GM12878 (cell line): ENCODE measurements around the gene MLLT3. TPM values are rescaled to one million over a fixed set of nuclear protein-coding genes. Genes with fewer than 3 reads are reported as not detected.

Experiments used
- ASH2L ChIP-seq: fragments of 300-600, 200-600 bp; sonication (generic); IDR thresholded peaks from 2 replicates; pipeline ENCODE4 v1.6.1; 2017; ENCODE audit warnings: low read depth, mild to moderate bottlenecking, borderline replicate concordance
- CEBPZ ChIP-seq: fragments of 150-350 bp; IDR thresholded peaks from 2 replicates; pipeline ENCODE4 v1.6.1; 2016; ENCODE audit warnings: low read depth, low read length
- E2F8 ChIP-seq: fragments of 450-650 bp; IDR thresholded peaks from 2 replicates; pipeline ENCODE4 v1.6.1; 2018; ENCODE audit warnings: mild to moderate bottlenecking, low read depth, moderate library complexity; ENCODE audit not compliant: partially characterized antibody
- GABPA ChIP-seq: IDR thresholded peaks from 2 replicates; pipeline ENCODE4 v1.6.1; 2014; ENCODE audit warnings: antibody characterized with exemption, low read depth, mild to moderate bottlenecking, inconsistent platforms
- SMC3 ChIP-seq: IDR thresholded peaks from 2 replicates; pipeline ENCODE4 v1.6.1; 2011; ENCODE audit warnings: low read length, improper control_type of control experiment, borderline replicate concordance
- TCF7 ChIP-seq: IDR thresholded peaks from 2 replicates; pipeline ENCODE4 v1.6.1; 2014; ENCODE audit warnings: antibody characterized with exemption, borderline replicate concordance
- ZBTB4 ChIP-seq: fragments of 450-650 bp; formaldehyde crosslinking; IDR thresholded peaks from 2 replicates; pipeline ENCODE4 v1.4.0; 2022; ENCODE audit warnings: mild to moderate bottlenecking, moderate library complexity
- polyA plus RNA-seq, 11 experiments: library from polyadenylated mRNA; depleted of rRNA in 4 of 11; unstranded in 6 of 11; stranded (reverse) in 5 of 11; fragments of >200 nt; fragmentation: Nextera tagmentation in 4 of 11; fragmentation: Illumina TruSeq in 1 of 11; extraction: Ambion mirVana in 4 of 11; extraction: Trizol in 1 of 11; gene quantifications; 1 replicate in 1 of 11; 2 replicates in 10 of 11; pipeline versions ENCODE4 v1.2.1 to v1.2.3, GENCODE V29; 2011 to 2016; ENCODE audit warnings: inconsistent platforms in 2 of 11, missing spikeins in 2 of 11, low read depth in 1 of 11
- total RNA-seq, 4 experiments: library from RNA; depleted of rRNA in 3 of 4; stranded (reverse); fragments of >200 nt in 3 of 4; fragmentation: Illumina TruSeq in 1 of 4; extraction: Trizol in 1 of 4; gene quantifications; 2 replicates each; pipeline versions ENCODE4 v1.2.1 to v1.2.3, GENCODE V29; 2013 to 2021

MLLT3 gene
- total and polyA plus RNA-seq, 10 of the 15 experiments (the other 5 are each of a cell fraction or from before 2014, with no cell fraction given), result 17.7 to 72.3 (median 35.6) TPM

GRCh38 chr9:20406344-20406743, 216.0 kb downstream of the MLLT3 start (continued):
- TF ChIP-seq GABPA (no peak), ZBTB4 (CRISPR knock-in tag) (no peak), ASH2L (no peak), SMC3 (no peak), CEBPZ (no peak), E2F8 (no peak), TCF7 (no peak)
- TF ChIP-seq, all 136 proteins: peak for 0
